ENCODE measurements around the gene RPS2. TPM values are rescaled to one million over a fixed set of nuclear protein-coding genes. Genes with fewer than 3 reads are reported as not detected.

Gene RPS2
- total RNA-seq, 1 experiment from 2014 or later = 4,395 TPM

DNA sequence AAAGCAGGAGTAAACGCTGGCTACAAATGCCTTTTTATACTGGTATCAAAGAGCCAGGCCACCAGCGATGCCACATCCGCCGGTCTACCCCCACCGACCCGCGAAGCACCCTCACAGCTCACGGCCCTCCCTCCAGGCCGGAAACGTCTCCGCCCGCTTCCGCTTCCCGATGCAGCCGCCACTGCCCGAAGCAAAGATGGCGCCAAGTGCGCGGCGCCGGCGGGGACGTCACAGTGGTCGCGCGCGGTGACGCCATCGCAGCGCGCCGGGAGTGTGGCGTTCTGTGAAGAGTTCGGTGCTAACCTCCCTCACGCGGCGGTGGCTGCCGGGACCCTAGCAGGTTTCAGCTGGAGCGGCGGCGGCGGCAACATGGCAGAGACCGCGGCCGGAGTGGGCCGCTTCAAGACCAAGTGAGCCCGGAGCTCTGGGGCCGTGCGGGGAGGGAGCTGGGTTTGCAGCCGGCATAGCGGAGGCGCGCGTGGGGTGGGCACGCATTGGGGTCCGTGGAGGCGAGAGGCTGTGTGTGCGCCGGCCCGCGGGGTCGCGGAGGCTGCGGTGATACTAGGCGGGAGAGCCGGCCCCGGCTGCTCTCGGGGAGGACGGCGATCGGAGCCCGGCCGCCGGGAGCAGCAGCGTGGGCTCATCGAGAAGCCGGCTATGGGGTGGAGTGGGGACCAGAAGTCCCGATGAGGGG, 7.3 kb upstream of the RPS2 start, which contains the start of gene TBL3 (continued):
- TF ChIP-seq ERG (CRISPR knock-in tag; IDR thresholded peaks at IDR 0.05) (no peak), GRHL2 (CRISPR knock-in tag; IDR thresholded peaks at IDR 0.05; ENCODE audit: insufficient replicate concordance, severe bottlenecking) (no peak), TEAD1 (CRISPR knock-in tag; IDR thresholded peaks at IDR 0.05) (peak; percentile 93), RORB (CRISPR knock-in tag; IDR thresholded peaks at IDR 0.05) (no peak), MXD4 (CRISPR knock-in tag; IDR thresholded peaks at IDR 0.05; ENCODE audit: borderline replicate concordance) (no peak), ZMAT4 (CRISPR knock-in tag; IDR thresholded peaks at IDR 0.05) (no peak), NFE2L1 (CRISPR knock-in tag; IDR thresholded peaks at IDR 0.05) (peak; percentile 34; the same call in 1 of the 2 replicates), PRDM15 (CRISPR knock-in tag; IDR thresholded peaks at IDR 0.05) (no peak), ZNF138 (CRISPR knock-in tag; conservative IDR thresholded peaks at IDR 0.05) (no peak), TP53 (CRISPR knock-in tag; IDR thresholded peaks at IDR 0.05) (peak; percentile 90), NFATC4 (CRISPR knock-in tag; IDR thresholded peaks at IDR 0.05) (no peak), GTF2I (CRISPR knock-in tag; conservative IDR thresholded peaks at IDR 0.05) (no peak), KAT7 (CRISPR knock-in tag; IDR thresholded peaks at IDR 0.05; ENCODE audit: borderline replicate concordance) (no peak), CBFB (CRISPR knock-in tag; IDR thresholded peaks at IDR 0.05; ENCODE audit: low read depth) (peak; percentile 99), JUN (CRISPR knock-in tag; IDR thresholded peaks at IDR 0.05) (no peak), MYBL2 (CRISPR knock-in tag; IDR thresholded peaks at IDR 0.05) (peak; percentile 45; the same call in 1 of the 2 replicates), ZNF396 (CRISPR knock-in tag; IDR thresholded peaks at IDR 0.05; ENCODE audit: borderline replicate concordance) (no peak), TEAD4 (CRISPR knock-in tag; IDR thresholded peaks at IDR 0.05) (0 out of 2 replicates have a peak, but pooled peaks have one; percentile 44), ZNF121 (CRISPR knock-in tag; IDR thresholded peaks at IDR 0.05) (no peak)
- TF ChIP-seq, protein P1, sequence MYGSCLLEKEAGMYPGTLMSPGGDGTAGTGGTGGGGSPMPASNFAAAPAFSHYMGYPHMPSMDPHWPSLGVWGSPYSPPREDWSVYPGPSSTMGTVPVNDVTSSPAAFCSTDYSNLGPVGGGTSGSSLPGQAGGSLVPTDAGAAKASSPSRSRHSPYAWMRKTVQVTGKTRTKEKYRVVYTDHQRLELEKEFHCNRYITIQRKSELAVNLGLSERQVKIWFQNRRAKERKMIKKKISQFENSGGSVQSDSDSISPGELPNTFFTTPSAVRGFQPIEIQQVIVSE (CRISPR knock-in tag; IDR thresholded peaks at IDR 0.05; ENCODE audit: borderline replicate concordance) = no peak
- TF ChIP-seq, protein P2, sequence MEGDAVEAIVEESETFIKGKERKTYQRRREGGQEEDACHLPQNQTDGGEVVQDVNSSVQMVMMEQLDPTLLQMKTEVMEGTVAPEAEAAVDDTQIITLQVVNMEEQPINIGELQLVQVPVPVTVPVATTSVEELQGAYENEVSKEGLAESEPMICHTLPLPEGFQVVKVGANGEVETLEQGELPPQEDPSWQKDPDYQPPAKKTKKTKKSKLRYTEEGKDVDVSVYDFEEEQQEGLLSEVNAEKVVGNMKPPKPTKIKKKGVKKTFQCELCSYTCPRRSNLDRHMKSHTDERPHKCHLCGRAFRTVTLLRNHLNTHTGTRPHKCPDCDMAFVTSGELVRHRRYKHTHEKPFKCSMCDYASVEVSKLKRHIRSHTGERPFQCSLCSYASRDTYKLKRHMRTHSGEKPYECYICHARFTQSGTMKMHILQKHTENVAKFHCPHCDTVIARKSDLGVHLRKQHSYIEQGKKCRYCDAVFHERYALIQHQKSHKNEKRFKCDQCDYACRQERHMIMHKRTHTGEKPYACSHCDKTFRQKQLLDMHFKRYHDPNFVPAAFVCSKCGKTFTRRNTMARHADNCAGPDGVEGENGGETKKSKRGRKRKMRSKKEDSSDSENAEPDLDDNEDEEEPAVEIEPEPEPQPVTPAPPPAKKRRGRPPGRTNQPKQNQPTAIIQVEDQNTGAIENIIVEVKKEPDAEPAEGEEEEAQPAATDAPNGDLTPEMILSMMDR (IDR thresholded peaks at IDR 0.05) = no peak
- TF ChIP-seq, protein P3, sequence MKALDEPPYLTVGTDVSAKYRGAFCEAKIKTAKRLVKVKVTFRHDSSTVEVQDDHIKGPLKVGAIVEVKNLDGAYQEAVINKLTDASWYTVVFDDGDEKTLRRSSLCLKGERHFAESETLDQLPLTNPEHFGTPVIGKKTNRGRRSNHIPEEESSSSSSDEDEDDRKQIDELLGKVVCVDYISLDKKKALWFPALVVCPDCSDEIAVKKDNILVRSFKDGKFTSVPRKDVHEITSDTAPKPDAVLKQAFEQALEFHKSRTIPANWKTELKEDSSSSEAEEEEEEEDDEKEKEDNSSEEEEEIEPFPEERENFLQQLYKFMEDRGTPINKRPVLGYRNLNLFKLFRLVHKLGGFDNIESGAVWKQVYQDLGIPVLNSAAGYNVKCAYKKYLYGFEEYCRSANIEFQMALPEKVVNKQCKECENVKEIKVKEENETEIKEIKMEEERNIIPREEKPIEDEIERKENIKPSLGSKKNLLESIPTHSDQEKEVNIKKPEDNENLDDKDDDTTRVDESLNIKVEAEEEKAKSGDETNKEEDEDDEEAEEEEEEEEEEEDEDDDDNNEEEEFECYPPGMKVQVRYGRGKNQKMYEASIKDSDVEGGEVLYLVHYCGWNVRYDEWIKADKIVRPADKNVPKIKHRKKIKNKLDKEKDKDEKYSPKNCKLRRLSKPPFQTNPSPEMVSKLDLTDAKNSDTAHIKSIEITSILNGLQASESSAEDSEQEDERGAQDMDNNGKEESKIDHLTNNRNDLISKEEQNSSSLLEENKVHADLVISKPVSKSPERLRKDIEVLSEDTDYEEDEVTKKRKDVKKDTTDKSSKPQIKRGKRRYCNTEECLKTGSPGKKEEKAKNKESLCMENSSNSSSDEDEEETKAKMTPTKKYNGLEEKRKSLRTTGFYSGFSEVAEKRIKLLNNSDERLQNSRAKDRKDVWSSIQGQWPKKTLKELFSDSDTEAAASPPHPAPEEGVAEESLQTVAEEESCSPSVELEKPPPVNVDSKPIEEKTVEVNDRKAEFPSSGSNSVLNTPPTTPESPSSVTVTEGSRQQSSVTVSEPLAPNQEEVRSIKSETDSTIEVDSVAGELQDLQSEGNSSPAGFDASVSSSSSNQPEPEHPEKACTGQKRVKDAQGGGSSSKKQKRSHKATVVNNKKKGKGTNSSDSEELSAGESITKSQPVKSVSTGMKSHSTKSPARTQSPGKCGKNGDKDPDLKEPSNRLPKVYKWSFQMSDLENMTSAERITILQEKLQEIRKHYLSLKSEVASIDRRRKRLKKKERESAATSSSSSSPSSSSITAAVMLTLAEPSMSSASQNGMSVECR (CRISPR knock-in tag; IDR thresholded peaks at IDR 0.05; ENCODE audit: borderline replicate concordance) = peak; percentile 96
